Epithelial cell of esophagus (primary cell): ENCODE data around the gene GRIK1.

Experiments used
- DNase-seq: peaks from one replicate; pipeline ENCODE4 v3.0.0; 2010; ENCODE audit warnings: low read depth
- H3K4me3 ChIP-seq: 2 replicates; pipeline ENCODE4 v1.5.1; 2011; ENCODE audit warnings: mild to moderate bottlenecking, low read length, control low read depth
- TF ChIP-seq, protein P1 (sequence below): IDR thresholded peaks from 2 replicates; pipeline ENCODE4 v1.5.1; 2011; ENCODE audit warnings: low read depth, mild to moderate bottlenecking, low read length, control low read depth, inconsistent platforms; ENCODE audit not compliant: insufficient read depth; ENCODE audit errors: missing control alignments

GRIK1 gene

DNA sequence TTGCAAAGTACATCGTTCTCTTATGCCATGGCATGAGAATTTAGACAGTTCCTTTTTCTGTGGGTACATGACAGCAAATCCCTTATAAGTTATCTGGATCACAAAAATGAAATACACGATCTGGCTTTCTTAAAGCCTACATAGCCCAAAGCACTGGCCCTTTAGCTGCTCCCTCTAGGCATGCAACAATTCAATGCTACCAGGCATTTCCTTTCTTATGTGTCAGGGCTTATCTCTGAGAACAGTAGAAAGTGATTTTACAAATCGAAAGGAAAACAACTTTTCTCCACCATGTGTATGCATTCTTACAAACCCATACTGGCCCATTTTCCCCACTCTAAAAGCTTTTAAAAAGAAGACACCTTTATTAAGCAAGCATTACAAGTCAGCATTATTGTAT, 139.7 kb downstream of the GRIK1 start:
- TF ChIP-seq, protein P1, sequence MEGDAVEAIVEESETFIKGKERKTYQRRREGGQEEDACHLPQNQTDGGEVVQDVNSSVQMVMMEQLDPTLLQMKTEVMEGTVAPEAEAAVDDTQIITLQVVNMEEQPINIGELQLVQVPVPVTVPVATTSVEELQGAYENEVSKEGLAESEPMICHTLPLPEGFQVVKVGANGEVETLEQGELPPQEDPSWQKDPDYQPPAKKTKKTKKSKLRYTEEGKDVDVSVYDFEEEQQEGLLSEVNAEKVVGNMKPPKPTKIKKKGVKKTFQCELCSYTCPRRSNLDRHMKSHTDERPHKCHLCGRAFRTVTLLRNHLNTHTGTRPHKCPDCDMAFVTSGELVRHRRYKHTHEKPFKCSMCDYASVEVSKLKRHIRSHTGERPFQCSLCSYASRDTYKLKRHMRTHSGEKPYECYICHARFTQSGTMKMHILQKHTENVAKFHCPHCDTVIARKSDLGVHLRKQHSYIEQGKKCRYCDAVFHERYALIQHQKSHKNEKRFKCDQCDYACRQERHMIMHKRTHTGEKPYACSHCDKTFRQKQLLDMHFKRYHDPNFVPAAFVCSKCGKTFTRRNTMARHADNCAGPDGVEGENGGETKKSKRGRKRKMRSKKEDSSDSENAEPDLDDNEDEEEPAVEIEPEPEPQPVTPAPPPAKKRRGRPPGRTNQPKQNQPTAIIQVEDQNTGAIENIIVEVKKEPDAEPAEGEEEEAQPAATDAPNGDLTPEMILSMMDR: no peak
- DNase-seq: no peak
- no peak overlapping the region for H3K4me3 ChIP-seq

DNA sequence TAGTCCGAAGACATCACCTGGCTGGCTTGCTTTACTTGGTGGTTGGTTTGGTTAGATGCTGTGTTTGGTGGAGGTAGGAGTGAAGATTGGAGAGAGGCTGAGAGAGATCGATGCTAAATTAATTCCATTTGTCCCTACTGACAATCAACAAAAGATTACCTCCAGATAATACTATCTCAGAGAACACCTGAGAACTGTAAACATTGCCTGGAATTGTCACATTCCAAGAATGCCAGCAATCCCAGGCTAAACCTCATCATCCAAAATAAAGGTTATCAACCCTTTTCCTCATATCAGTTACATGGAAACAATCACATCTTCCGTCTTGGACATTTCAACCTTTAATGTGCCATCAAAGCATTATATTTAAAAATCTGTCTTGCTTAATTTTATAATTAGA, 141.0 kb downstream of the GRIK1 start:
- H3K4me3 ChIP-seq: no peak overlapping the region
- DNase-seq: no peak
- TF ChIP-seq, protein P1: no peak

DNA sequence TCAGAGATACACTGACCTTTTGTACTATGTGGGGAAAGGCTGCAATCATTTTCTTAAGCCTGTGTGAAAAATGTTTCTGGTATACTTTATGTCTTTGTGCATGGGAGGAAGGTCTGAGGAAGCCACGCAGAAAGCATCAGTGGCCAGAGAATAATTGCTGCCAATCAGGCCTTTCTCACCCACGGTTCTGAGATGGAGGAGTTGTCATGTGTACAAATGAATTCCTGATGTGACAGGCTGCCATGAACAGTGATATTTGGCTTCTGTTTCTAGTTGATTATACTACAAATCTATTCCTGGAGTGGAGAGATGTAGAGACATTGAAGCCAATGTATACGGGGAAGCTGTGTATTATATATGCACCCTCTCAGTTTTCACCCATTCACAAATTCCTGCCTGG, 142.6 kb downstream of the GRIK1 start:
- H3K4me3 ChIP-seq: no peak overlapping the region
- no peak for DNase-seq
- TF ChIP-seq, protein P1: no peak

DNA sequence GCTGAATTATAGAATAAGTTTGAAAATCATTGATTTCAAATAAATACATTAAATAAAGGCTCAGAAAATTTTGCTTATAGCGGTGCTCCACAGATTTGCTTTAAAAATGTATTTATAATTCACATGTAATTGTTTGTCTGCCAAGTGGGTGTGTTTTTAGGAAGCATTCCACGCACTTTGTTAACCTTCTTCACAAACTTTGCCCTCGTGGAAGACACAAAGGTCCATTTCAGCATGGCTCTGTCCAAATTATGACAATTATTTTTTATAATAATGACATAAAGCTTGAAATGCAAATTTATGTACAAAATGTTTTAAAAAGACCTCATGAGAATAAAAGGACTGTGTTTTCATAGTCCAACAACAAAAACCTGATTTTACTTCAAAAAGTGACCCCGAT, 146.1 kb downstream of the GRIK1 start:
- TF ChIP-seq, protein P1: no peak
- DNase-seq: no peak
- no peak overlapping the region for H3K4me3 ChIP-seq

DNA sequence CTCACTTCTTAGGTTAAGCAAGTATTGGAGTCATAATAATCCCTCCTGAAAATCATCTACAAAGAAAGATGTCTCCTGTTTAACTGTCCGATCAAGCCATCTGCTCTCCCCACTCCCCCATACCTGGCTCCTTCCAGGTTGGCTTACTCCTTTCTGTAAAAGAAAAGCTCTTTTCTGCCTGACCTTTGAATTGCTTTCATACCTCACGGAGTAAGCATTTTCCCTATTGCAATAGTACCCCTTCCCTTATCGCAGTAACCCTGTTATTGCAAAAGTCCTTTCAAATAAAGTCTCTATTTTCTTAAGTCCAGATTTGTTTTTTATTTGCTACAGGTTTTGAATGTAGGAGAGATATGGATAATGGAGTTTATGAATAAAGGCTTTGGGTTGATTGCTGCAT, 150.4 kb downstream of the GRIK1 start:
- DNase-seq: no peak
- TF ChIP-seq, protein P1: no peak
- no peak overlapping the region for H3K4me3 ChIP-seq

DNA sequence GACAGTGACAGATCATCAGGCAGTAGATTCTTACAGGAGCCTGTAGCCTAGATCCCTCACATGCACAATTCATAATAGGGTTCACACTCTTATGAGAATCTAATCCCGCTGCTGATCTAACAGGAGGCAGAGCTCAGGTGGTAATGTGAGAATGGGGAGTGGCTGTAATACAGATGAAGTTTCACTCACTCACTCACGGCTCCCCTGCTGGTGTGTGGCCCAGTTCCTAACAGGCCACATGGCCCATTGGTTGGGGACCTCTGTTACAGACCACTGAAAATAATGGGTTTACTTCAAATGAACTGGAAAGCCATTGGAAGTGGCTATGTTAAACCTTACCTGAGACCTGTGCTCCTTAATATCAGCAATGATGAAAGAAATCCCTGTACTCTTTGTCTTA, 151.0 kb downstream of the GRIK1 start:
- TF ChIP-seq, protein P1: no peak
- no peak for DNase-seq
- H3K4me3 ChIP-seq: no peak overlapping the region

DNA sequence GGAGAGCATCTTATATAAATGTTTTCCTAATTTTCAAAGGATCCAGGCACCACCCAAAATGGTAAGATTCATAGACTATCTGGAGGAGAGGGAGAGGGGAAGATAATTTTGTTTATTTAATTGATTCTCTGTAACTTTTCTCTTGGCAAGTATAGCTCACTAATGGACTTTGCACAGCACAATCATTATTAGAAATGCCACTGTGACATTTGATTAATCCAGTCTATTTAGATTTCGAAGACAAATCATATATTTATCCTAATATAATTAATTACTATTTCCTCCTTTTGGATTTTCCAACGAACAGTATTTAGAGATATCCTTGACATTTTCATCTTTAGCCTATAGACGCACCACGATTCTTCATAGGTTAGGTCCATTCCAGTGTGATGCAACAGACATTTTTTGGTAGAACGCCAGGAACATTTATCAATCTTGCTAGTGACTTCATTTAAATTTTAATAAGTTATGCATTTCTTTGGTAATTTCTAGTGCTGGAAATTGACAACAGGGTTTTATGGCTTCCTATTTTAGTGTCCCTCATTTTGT, 152.4 kb downstream of the GRIK1 start:
- H3K4me3 ChIP-seq: no peak overlapping the region

More for the DNA sequence above, 152.4 kb downstream of the GRIK1 start:
- TF ChIP-seq, protein P1: no peak
- DNase-seq: no peak
